Fibroblast of villous mesenchyme (primary cell): ENCODE results near the gene UGT1A4. TPM values are rescaled to one million over a fixed set of nuclear protein-coding genes. Genes with fewer than 3 reads are reported as not detected.

Experiments
- DNase-seq: peaks from one replicate; pipeline ENCODE4 v3.0.0-alpha.2; 2010; ENCODE audit warnings: low read depth
- H3K4me3 ChIP-seq: 2 replicates; pipeline ENCODE4 v1.5.1; 2011; ENCODE audit warnings: low read depth, mild to moderate bottlenecking, low read length
- total RNA-seq: library from RNA; depleted of rRNA; stranded (reverse); fragments of >200 nt; gene quantifications from 2 replicates; pipeline ENCODE4 v1.2.3, GENCODE V29; 2012
- TF ChIP-seq, protein P1 (sequence below): IDR thresholded peaks from 2 replicates; pipeline ENCODE4 v1.5.1; 2012; ENCODE audit warnings: low read depth, mild to moderate bottlenecking, low read length; ENCODE audit not compliant: insufficient read depth

Gene UGT1A4
- total RNA-seq, 1 donor = not detected

GRCh38 chr2:233820774-233821105, 102.2 kb downstream of the UGT1A4 start:
- H3K4me3 ChIP-seq = no peak overlapping the region
- TF ChIP-seq, protein P1, sequence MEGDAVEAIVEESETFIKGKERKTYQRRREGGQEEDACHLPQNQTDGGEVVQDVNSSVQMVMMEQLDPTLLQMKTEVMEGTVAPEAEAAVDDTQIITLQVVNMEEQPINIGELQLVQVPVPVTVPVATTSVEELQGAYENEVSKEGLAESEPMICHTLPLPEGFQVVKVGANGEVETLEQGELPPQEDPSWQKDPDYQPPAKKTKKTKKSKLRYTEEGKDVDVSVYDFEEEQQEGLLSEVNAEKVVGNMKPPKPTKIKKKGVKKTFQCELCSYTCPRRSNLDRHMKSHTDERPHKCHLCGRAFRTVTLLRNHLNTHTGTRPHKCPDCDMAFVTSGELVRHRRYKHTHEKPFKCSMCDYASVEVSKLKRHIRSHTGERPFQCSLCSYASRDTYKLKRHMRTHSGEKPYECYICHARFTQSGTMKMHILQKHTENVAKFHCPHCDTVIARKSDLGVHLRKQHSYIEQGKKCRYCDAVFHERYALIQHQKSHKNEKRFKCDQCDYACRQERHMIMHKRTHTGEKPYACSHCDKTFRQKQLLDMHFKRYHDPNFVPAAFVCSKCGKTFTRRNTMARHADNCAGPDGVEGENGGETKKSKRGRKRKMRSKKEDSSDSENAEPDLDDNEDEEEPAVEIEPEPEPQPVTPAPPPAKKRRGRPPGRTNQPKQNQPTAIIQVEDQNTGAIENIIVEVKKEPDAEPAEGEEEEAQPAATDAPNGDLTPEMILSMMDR = no peak
- DNase-seq = no peak

GRCh38 chr2:233821196-233821595, 102.7 kb downstream of the UGT1A4 start:
- TF ChIP-seq, protein P1 = no peak
- no peak overlapping the region for H3K4me3 ChIP-seq
- no peak for DNase-seq

DNA sequence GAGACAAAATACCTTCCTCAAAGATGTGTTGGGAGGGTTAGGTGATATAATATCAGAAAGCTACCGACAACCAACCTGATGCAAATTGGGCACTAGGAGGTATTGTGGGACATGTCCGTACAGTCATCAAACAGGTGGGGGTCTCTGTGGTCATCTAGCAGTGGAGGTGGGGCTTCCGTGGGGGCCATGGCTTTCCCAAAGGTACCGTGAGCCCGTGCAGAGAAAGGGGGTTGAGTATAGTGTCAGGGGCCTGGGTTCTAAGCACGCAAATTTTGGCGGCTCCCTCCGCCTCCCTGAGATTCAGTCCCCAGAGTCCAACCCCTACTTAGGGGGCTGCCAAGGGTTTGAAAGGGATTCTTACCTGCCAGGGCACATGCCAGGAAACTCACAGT, 103.2 kb downstream of the UGT1A4 start:
- no peak for DNase-seq
- TF ChIP-seq, protein P1 = no peak
- no peak overlapping the region for H3K4me3 ChIP-seq

DNA sequence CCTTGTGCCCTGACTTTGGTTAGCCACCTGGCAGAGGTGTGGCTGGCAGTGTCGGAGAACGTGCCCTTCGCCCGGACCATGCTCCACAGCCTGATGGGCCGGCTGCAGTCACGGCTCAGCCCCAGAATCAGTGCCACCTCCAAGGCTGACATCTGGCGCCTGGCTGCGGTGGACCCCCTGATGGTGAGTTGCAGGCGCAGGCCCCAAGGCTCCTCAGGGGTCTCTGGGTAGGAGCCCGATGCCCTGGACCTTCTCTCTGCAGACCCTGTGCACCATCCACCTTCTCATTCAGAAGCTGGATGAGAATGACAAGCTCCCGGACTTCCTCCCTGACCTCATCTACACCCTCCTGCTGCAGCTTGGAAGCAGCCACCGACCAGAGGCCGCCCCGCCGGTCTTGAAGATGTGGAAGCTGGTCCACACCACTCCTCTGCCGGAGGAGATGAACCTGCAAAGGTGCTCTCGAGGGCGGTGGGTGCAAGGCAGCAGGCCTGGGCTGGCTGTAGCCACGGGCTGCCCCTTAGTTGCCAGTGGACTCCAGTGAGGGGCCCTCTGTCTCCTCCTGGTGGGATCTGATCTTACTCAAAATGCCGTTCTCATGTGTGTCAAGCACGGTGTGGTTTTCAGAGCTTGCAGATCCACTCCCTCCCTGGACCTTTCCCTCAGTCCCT, 103.7 kb downstream of the UGT1A4 start:
- TF ChIP-seq, protein P1 = no peak
- DNase-seq = no peak

More for the DNA sequence above, 103.7 kb downstream of the UGT1A4 start:
- H3K4me3 ChIP-seq = no peak overlapping the region

Other genes starting within 250 kb of the UGT1A4 start
- 28.3 and 48.8 TPM in 2 replicates for gene USP40, start 152.0 kb upstream of the UGT1A4 start, total RNA-seq
- gene UGT1A8, start 101.1 kb upstream of the UGT1A4 start, total RNA-seq = under 0.01 TPM in 1 of 2 replicates, not detected in the other
- not detected in 2 replicates for gene UGT1A10, start 82.3 kb upstream of the UGT1A4 start, total RNA-seq
- gene UGT1A9, start 46.8 kb upstream of the UGT1A4 start, total RNA-seq = not detected in 2 replicates
- gene UGT1A7, start 36.8 kb upstream of the UGT1A4 start, total RNA-seq = not detected in 2 replicates
- gene UGT1A6, start 25.8 kb upstream of the UGT1A4 start, total RNA-seq = not detected in 2 replicates
- not detected in 2 replicates for gene UGT1A5, start 5.8 kb upstream of the UGT1A4 start, total RNA-seq
- gene UGT1A3, start 10.3 kb downstream of the UGT1A4 start, total RNA-seq = not detected in 2 replicates
- not detected in 2 replicates for gene UGT1A1, start 41.5 kb downstream of the UGT1A4 start, total RNA-seq
- gene MROH2A, start 59.6 kb downstream of the UGT1A4 start, total RNA-seq = not detected in 2 replicates
- gene HJURP, start 135.8 kb downstream of the UGT1A4 start, total RNA-seq = 12.2 and 27.2 TPM in 2 replicates
- gene TRPM8, start 198.6 kb downstream of the UGT1A4 start, total RNA-seq = not detected in 2 replicates